Prostate gland (tissue), 2 donors: ENCODE results near the gene CFAP97D1. TPM values are rescaled to one million over a fixed set of nuclear protein-coding genes. Genes with fewer than 3 reads are reported as not detected.

Experiments
- DNase-seq: peaks from one replicate; pipeline ENCODE4 v3.0.0-alpha.2; 2019; ENCODE audit warnings: low spot score
- H3K27ac ChIP-seq, 2 donors: fragments of 200-600 bp; sonication (generic); 2 replicates each; pipeline ENCODE4 v1.5.1; 2017 to 2019
- H3K27me3 ChIP-seq: fragments of 200-600 bp; sonication (generic); replicated peaks from 2 replicates; pipeline ENCODE4 v1.5.1; 2019; ENCODE audit not compliant: insufficient read depth
- H3K36me3 ChIP-seq, 2 donors: fragments of 200-600 bp; sonication (generic); 1 replicate in 1 of 2; 2 replicates in 1 of 2; pipeline versions ENCODE4 v1.5.1 to v1.8.1; 2017 to 2019
- H3K4me1 ChIP-seq: fragments of 200-600 bp; sonication (generic); replicated peaks from 2 replicates; pipeline ENCODE4 v1.5.1; 2019
- H3K4me3 ChIP-seq, 2 donors: fragments of 200-600 bp; sonication (generic); 2 replicates each; pipeline ENCODE4 v1.5.1; 2017 to 2019
- H3K9me3 ChIP-seq: fragments of 200-600 bp; sonication (generic); 2 replicates; pipeline ENCODE4 v1.5.1; 2017
- POLR2A ChIP-seq: fragments of 450-650 bp; IDR thresholded peaks from one replicate; pipeline ENCODE4 v1.6.1; 2016; ENCODE audit warnings: antibody characterized with exemption, mild to moderate bottlenecking
- POLR2AphosphoS5 ChIP-seq: sonication (generic); formaldehyde crosslinking; IDR thresholded peaks from one replicate; pipeline ENCODE4 v1.6.1; 2017; ENCODE audit warnings: antibody characterized with exemption
- WGBS: methylation state at CpG from one replicate; pipeline ENCODE4 v1.1.5; 2018; 5-methylcytosine and 5-hydroxymethylcytosine counted together
- intact Hi-C: fragments of 100-400 bp; cut with DNase I; formaldehyde crosslinking; loops from one replicate; pipeline ENCODE4 v1.14.2; 2022
- total RNA-seq, 2 donors: library from RNA; depleted of rRNA; stranded (reverse); fragments of >200 nt; gene quantifications; one replicate each; pipeline ENCODE4 v1.1.0, GENCODE V29; 2016
- TF ChIP-seq, protein P1 (sequence below), 4 experiments: fragments of 200-600 bp in 2 of 4; fragments of 450-650 bp in 2 of 4; sonication (generic) in 2 of 4; IDR thresholded peaks; 1 replicate in 3 of 4; 2 replicates in 1 of 4; pipeline ENCODE4 v1.5.1; 2016 to 2019; ENCODE audit warnings: antibody characterized with exemption in 4 of 4, mild to moderate bottlenecking in 2 of 4, moderate library complexity in 2 of 4

CFAP97D1 gene
- total RNA-seq, 2 donors from 2014 or later = 1.1 TPM; not detected in 1

DNA sequence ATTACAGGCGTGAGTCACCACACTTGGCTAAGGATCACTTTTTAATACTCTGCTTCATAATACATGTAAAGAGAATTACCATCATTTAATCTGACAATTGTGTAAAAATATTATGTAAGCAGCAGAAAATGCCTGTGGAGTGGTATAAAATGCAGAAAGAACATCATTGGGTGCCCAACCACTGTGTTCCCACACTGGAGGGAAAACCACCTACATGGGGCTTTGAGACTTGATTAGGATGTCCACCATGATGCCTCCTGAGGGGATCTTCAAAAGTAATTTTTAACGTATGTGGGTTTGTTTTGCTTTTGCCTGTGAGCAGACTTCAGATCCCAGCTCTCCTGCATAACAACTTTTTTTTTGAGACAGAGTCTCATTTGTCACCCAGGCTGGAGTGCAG is 18.8 kb downstream of the CFAP97D1 start:
- Histone ChIP-seq H3K4me3 (no peak overlapping the region), H3K36me3 (no peaks in the 10 kb centered on the region), H3K4me1 (no peaks in the 10 kb centered on the region), H3K27me3 (no peaks in the 10 kb centered on the region), H3K27ac (no peak overlapping the region), H3K9me3 (no peaks in the 10 kb centered on the region)
- WGBS = 86% methylated on average over 2 of the region's 2 CpGs
- no peak for DNase-seq
- TF ChIP-seq POLR2AphosphoS5 (no peak), POLR2A (no peak)
- TF ChIP-seq, protein P1, sequence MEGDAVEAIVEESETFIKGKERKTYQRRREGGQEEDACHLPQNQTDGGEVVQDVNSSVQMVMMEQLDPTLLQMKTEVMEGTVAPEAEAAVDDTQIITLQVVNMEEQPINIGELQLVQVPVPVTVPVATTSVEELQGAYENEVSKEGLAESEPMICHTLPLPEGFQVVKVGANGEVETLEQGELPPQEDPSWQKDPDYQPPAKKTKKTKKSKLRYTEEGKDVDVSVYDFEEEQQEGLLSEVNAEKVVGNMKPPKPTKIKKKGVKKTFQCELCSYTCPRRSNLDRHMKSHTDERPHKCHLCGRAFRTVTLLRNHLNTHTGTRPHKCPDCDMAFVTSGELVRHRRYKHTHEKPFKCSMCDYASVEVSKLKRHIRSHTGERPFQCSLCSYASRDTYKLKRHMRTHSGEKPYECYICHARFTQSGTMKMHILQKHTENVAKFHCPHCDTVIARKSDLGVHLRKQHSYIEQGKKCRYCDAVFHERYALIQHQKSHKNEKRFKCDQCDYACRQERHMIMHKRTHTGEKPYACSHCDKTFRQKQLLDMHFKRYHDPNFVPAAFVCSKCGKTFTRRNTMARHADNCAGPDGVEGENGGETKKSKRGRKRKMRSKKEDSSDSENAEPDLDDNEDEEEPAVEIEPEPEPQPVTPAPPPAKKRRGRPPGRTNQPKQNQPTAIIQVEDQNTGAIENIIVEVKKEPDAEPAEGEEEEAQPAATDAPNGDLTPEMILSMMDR (IDR thresholded peaks at IDR 0.05) = no peak
- intact Hi-C loops = no loop called here

DNA sequence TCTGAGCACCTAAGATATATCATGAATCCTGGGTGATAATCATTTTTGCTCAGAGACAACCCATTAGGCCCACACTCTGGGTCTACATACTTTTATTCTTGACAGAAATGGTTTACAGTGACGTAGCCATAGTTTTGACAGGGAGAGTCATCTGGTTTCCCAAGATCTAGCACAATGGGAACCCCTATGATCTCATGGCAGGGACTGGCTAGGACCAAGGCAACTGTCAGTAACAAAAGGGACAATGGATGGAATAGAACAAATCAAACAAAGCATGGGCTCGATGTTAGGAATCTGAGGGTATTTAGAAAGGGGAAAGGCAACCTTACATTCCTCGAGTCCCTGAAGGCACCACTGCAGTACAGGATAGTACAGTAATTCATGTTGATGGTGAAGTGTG is 20.5 kb downstream of the CFAP97D1 start:
- WGBS = 88% methylated on average over 3 of the region's 3 CpGs
- no peak for DNase-seq
- intact Hi-C loops = no loop called here

DNA sequence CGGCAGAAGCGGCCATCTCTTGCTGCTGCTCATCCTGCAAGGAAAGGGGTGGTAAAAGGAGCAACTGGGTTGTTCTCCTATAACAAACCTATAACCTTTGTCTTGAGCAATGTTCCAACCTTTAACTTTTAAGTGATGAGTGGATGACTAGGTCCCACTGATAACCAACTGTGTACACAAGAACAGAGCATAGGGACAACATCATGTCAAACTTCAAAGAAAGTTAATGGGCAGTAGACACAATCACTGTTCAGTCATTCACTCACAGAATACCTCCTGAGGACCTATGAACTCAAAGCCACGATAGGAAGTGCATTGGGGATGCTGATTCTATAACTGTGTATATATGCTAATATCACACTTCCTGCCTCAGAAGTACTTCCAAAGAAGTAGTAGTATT is 21.6 kb downstream of the CFAP97D1 start:
- intact Hi-C loops = no loop called here
- TF ChIP-seq POLR2AphosphoS5 (no peak), POLR2A (no peak)
- TF ChIP-seq, protein P1 (IDR thresholded peaks at IDR 0.05) = no peak
- 90% methylated on average over 3 of the region's 3 CpGs for WGBS
- DNase-seq = no peak
- no peaks in the 10 kb centered on the region for H3K36me3 ChIP-seq
- H3K27ac ChIP-seq = no peak overlapping the region
- no peaks in the 10 kb centered on the region for H3K9me3 ChIP-seq
- no peaks in the 10 kb centered on the region for H3K27me3 ChIP-seq
- no peaks in the 10 kb centered on the region for H3K4me1 ChIP-seq
- H3K4me3 ChIP-seq = no peak overlapping the region

More for the DNA sequence above, 20.5 kb downstream of the CFAP97D1 start:
- H3K36me3 ChIP-seq = no peaks in the 10 kb centered on the region
- no peaks in the 10 kb centered on the region for H3K27me3 ChIP-seq
- TF ChIP-seq POLR2AphosphoS5 (no peak), POLR2A (no peak)
- TF ChIP-seq, protein P1 (IDR thresholded peaks at IDR 0.05) = no peak
- no peaks in the 10 kb centered on the region for H3K9me3 ChIP-seq
- H3K27ac ChIP-seq = no peak overlapping the region
- no peak overlapping the region for H3K4me3 ChIP-seq
- no peaks in the 10 kb centered on the region for H3K4me1 ChIP-seq

DNA sequence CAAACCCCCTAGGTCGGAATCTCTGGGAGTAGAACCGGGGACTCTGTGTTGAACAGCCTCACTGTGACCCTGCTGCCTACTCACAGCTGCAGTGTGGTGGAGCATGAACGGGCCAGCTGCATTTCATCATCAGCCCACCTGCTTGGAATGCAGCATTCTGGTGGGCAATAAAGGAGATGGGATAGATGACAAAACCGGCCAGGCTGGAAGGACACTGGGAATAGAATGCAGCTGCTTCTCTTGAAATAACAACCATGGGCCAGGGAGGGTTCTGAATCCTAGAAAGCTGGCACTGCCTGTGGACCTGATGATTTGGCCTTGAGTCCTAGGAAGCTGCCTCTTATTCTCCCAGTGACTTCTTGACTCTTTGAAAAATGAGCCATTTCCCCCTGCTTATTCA is 23.5 kb downstream of the CFAP97D1 start:
- DNase-seq = no peak

DNA sequence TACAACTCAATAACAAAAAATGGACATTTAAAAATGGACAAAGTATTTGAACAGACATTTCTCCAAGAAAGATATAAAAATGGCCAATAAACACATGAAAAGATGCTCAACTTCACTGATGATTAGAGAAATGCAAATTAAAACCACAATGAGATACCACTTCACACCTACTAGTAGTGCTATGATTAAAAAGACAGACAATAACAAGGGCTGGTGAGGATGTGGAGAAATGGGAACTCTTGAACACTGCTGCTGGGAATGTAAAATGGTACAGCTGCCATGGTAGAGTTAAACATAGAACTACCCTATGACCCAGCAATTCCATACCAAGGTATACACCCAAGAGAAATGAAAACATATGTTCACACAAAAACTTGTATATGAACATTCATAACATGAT is 24.9 kb downstream of the CFAP97D1 start:
- no peaks in the 10 kb centered on the region for H3K4me1 ChIP-seq

More for the DNA sequence above, 23.5 kb downstream of the CFAP97D1 start:
- no peaks in the 10 kb centered on the region for H3K36me3 ChIP-seq
- no peak for TF ChIP-seq POLR2AphosphoS5
- TF ChIP-seq POLR2A = no peak
- TF ChIP-seq, protein P1 (IDR thresholded peaks at IDR 0.05) = no peak
- no peaks in the 10 kb centered on the region for H3K9me3 ChIP-seq
- H3K27ac ChIP-seq = no peak overlapping the region
- H3K4me3 ChIP-seq = no peak overlapping the region
- no peaks in the 10 kb centered on the region for H3K4me1 ChIP-seq
- intact Hi-C loops = no loop called here
- 47% methylated on average over 4 of the region's 4 CpGs for WGBS
- H3K27me3 ChIP-seq = no peaks in the 10 kb centered on the region

More for the DNA sequence above, 24.9 kb downstream of the CFAP97D1 start:
- H3K27me3 ChIP-seq = no peaks in the 10 kb centered on the region
- no peak overlapping the region for H3K27ac ChIP-seq
- TF ChIP-seq, protein P1 (IDR thresholded peaks at IDR 0.05) = no peak
- TF ChIP-seq POLR2AphosphoS5 (no peak), POLR2A (no peak)
- H3K4me3 ChIP-seq = no peak overlapping the region
- no peak for DNase-seq
- intact Hi-C loops = no loop called here
- no peaks in the 10 kb centered on the region for H3K36me3 ChIP-seq
- H3K9me3 ChIP-seq = no peaks in the 10 kb centered on the region
